Peyer's patch (tissue), 4 donors: Measurements from ENCODE around the gene AFG1L.

Source experiments
- POLR2A ChIP-seq, 2 donors: fragments of 450-650 bp; IDR thresholded peaks; one replicate each; pipeline ENCODE4 v1.5.1; 2017; ENCODE audit warnings: antibody characterized with exemption in 2 of 2, mild to moderate bottlenecking in 2 of 2, moderate library complexity in 2 of 2
- TF ChIP-seq, protein P1 (sequence below), 6 experiments: fragments of 450-650 bp in 4 of 6; fragments of 200-600 bp in 2 of 6; sonication (generic) in 1 of 6; IDR thresholded peaks; one replicate each; pipeline ENCODE4 v1.5.1; 2017 to 2019; ENCODE audit warnings: antibody characterized with exemption in 6 of 6, mild to moderate bottlenecking in 3 of 6, moderate library complexity in 1 of 6

DNA sequence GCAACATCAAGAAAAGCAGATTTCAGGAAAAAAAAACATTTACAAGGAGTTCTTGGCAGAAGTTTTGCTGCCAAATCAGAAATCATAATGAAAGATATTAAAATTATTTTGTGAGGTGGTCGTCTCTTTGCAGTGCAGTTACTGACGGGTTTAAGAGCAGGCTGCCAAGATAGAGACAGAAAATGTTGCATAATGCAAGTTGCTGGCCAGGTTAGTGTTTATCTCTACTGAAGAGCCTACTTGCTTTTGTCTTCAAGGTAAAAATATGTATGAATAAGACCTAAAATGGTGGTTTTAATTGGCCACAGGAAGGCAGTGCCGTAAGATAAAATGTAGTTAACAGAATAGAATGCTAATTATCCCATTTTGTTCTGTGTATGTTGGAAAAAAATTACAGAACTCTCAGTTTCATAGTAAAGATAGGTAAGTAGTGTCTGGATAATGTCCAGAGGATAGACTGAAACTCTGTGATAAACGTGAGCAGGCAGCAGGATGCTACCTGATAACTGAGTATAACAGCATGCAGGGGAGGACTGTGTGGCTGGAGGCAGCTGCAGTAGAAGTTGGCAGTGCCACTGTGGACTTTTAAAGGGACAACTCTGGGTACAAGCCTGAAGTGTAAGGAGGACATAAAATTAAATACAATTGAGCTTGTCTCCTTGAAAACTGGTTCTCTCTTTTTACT is 279.7 kb downstream of the AFG1L start:
- TF ChIP-seq POLR2A (IDR thresholded peaks at IDR 0.05), result no peak
- TF ChIP-seq, protein P1, sequence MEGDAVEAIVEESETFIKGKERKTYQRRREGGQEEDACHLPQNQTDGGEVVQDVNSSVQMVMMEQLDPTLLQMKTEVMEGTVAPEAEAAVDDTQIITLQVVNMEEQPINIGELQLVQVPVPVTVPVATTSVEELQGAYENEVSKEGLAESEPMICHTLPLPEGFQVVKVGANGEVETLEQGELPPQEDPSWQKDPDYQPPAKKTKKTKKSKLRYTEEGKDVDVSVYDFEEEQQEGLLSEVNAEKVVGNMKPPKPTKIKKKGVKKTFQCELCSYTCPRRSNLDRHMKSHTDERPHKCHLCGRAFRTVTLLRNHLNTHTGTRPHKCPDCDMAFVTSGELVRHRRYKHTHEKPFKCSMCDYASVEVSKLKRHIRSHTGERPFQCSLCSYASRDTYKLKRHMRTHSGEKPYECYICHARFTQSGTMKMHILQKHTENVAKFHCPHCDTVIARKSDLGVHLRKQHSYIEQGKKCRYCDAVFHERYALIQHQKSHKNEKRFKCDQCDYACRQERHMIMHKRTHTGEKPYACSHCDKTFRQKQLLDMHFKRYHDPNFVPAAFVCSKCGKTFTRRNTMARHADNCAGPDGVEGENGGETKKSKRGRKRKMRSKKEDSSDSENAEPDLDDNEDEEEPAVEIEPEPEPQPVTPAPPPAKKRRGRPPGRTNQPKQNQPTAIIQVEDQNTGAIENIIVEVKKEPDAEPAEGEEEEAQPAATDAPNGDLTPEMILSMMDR (IDR thresholded peaks at IDR 0.05), result no peak
